GM10248 (cell line): ENCODE measurements around the gene HACL1.
"Not testable (repeated sequence)": the region's sequence is repeated elsewhere in the genome, so short reads cannot be mapped to it uniquely, and the experiment has no call there.

Source experiments
- CTCF ChIA-PET: fragments of 300-600 bp; sonication (Branson Sonifier 250); formaldehyde crosslinking; extraction: SDS; loops from one replicate; lab custom pipeline; 2021; ENCODE audit warnings: antibody characterized with exemption; lab: Yijun Ruan, JAX
- POLR2A ChIA-PET: fragments of 350-650 bp; sonication (Branson Sonifier 250); formaldehyde crosslinking; extraction: SDS; loops from one replicate; lab custom pipeline; 2020; ENCODE audit warnings: antibody characterized with exemption; lab: Yijun Ruan, JAX
- DNase-seq: peaks from one replicate; pipeline ENCODE4 v3.0.0; 2012; ENCODE audit errors: extremely low spot score
- CTCF ChIP-seq: IDR thresholded peaks from 2 replicates; pipeline ENCODE4 v1.5.1; 2012; ENCODE audit warnings: mild to moderate bottlenecking, low read depth; ENCODE audit errors: extremely low read depth, missing control alignments, control extremely low read depth

The HACL1 gene

GRCh38 chr3:15616053-15616452 lies 14.7 kb upstream of the HACL1 start:
- DNase-seq: no peak
- no peak for TF ChIP-seq CTCF
- ChIA-PET CTCF (interaction anchor here (1.9 to 2.3 kb wide), 2 partner anchors 13 to 14 kb away, joined by 5 to 7 read pairs; no protein-coding TSS in a partner anchor), POLR2A (no interaction called here)

- CTCF ChIA-PET: interaction anchor here (2.3 kb wide), 1 partner anchor 15 kb away, joined by 7 read pairs; no protein-coding TSS in a partner anchor
- no peak for DNase-seq
- POLR2A ChIA-PET: no interaction called here
- TF ChIP-seq CTCF: no peak
These were observed 13.6 kb upstream of the HACL1 start for GRCh38 chr3:15614958-15615357.

GRCh38 chr3:15612001-15612400 lies 10.6 kb upstream of the HACL1 start:
- DNase-seq: no peak
- no peak for TF ChIP-seq CTCF
- POLR2A ChIA-PET: no interaction called here
- CTCF ChIA-PET: interaction anchor here (1.0 kb wide), 1 partner anchor 13 kb away, joined by 3 read pairs; no protein-coding TSS in a partner anchor

- no peak for TF ChIP-seq CTCF
- ChIA-PET CTCF (interaction anchor here (1.5 to 1.6 kb wide), 2 partner anchors 9 to 201 kb away, joined by 4 to 5 read pairs; partner anchors contain the start of genes BTD and HACL1), POLR2A (no interaction called here)
- DNase-seq: no peak
These were observed 9.6 kb upstream of the HACL1 start for GRCh38 chr3:15611018-15611417.

- CTCF ChIA-PET: interaction anchor here (1.5 to 1.6 kb wide), 2 partner anchors 8 to 202 kb away, joined by 4 to 5 read pairs; partner anchors contain the start of genes BTD and HACL1
- TF ChIP-seq CTCF: no peak
- no peak for DNase-seq
- POLR2A ChIA-PET: no interaction called here
These were observed 8.9 kb upstream of the HACL1 start for GRCh38 chr3:15610082-15610759.

- CTCF ChIA-PET: interaction anchor here (0.9 to 2.0 kb wide), 2 partner anchors 18 to 20 kb away, joined by 3 to 9 read pairs; no protein-coding TSS in a partner anchor
- DNase-seq: no peak
- TF ChIP-seq CTCF: no peak
- POLR2A ChIA-PET: interaction anchor here (0.7 kb wide), 1 partner anchor 78 kb away, joined by 6 read pairs; no protein-coding TSS in a partner anchor
These were observed 5.1 kb upstream of the HACL1 start for GRCh38 chr3:15606434-15606891.

GRCh38 chr3:15604584-15604983 lies 3.2 kb upstream of the HACL1 start:
- DNase-seq, POLR2A ChIA-PET, CTCF ChIA-PET: not testable (repeated sequence)

- DNase-seq, POLR2A ChIA-PET: not testable (repeated sequence)
- CTCF ChIA-PET: interaction anchor here (1.4 kb wide), 1 partner anchor 13 kb away, joined by 5 read pairs; no protein-coding TSS in a partner anchor
These were observed 1.4 kb upstream of the HACL1 start for GRCh38 chr3:15602816-15603215.
